HG02885 (cell line): ENCODE results near the gene SCARB1.

ENCODE experiments used
- ATAC-seq: cut with Tn5 transposase; IDR thresholded peaks from one replicate; pipeline ENCODE4 v1.9.1; 2021; ENCODE audit warnings: mild to moderate bottlenecking; ENCODE audit not compliant: unreplicated experiment, poor library complexity

The SCARB1 gene

GRCh38 chr12:124780752-124781685 is 82.6 kb downstream of the SCARB1 start:
- ATAC-seq, result no peak

- no peak for ATAC-seq
Observed at GRCh38 chr12:124780336-124780735, 83.3 kb downstream of the SCARB1 start.

GRCh38 chr12:124779161-124780141 is 84.2 kb downstream of the SCARB1 start:
- peak; percentile 49 for ATAC-seq

GRCh38 chr12:124778411-124778810 is 85.3 kb downstream of the SCARB1 start:
- ATAC-seq, result no peak

- ATAC-seq, result no peak
Observed at GRCh38 chr12:124777399-124778372, 86.0 kb downstream of the SCARB1 start.

- ATAC-seq, result no peak
Observed at GRCh38 chr12:124776125-124776513, 87.5 kb downstream of the SCARB1 start.

- peak; percentile 77 for ATAC-seq
Observed at GRCh38 chr12:124774462-124775167, 89.0 kb downstream of the SCARB1 start.

GRCh38 chr12:124774054-124774461 is 89.6 kb downstream of the SCARB1 start:
- ATAC-seq, result peak; percentile 34

GRCh38 chr12:124772289-124773170 is 91.1 kb downstream of the SCARB1 start:
- no peak for ATAC-seq

- no peak for ATAC-seq
Observed at GRCh38 chr12:124771462-124772288, 92.0 kb downstream of the SCARB1 start.

- ATAC-seq, result no peak
Observed at GRCh38 chr12:124770728-124771127, 92.9 kb downstream of the SCARB1 start.

- ATAC-seq, result no peak
Observed at GRCh38 chr12:124769881-124770512, 93.7 kb downstream of the SCARB1 start.

GRCh38 chr12:124769163-124769530 is 94.5 kb downstream of the SCARB1 start:
- no peak for ATAC-seq

- ATAC-seq, result no peak
Observed at GRCh38 chr12:124768452-124769162, 95.1 kb downstream of the SCARB1 start.

GRCh38 chr12:124767066-124767821 is 96.4 kb downstream of the SCARB1 start:
- ATAC-seq, result peak; percentile 68

GRCh38 chr12:124766727-124767065 is 97.0 kb downstream of the SCARB1 start:
- ATAC-seq, result no peak
